ENCODE measurements around the gene PPARA.
A peak's percentile ranks its signal among the peaks of the same experiment; 100 is the strongest.

The PPARA gene

DNA sequence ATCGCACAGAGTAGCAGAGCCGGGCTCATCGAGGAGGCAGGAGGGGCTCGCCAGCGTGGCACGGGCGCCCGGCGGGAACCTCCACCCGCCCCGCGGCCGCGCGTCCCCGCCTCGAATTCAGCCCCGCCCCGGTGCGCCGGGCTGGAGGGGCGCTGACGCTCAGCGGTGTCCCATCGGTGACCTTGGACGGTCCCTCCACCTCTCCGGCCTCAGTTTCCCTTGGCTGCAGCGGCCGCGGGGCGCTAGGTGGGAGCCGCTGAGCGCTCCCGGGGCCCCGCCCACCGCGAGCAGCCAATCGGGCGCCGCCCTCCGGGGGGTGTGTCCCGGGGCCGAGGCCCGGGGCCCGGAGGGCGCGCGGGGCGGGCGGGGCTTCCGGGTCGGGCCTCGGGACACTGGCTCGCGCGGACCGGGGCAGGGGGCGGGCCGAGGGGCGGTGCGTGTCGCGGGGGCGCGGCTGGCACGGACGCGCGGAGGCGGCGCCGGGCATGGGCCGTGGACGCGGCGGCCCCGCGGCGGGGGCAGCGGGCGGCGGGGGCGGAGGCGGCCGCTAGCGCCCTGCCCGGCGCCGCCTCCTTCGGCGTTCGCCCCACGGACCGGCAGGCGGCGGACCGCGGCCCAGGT, at the start of gene PPARA:
Gene PPARA (plus strand): TSS at position 493 of the 621 bp plus-strand sequence. CDS start 47,858 bp downstream, outside the sequence.
- peak within 1 kb of the TSS; percentile 80 for H3K4me3 ChIP-seq (ENCODE audit: low read depth, low read length)
- DNase-seq (ENCODE audit: low read depth) = no peak
- TF ChIP-seq, protein P1, sequence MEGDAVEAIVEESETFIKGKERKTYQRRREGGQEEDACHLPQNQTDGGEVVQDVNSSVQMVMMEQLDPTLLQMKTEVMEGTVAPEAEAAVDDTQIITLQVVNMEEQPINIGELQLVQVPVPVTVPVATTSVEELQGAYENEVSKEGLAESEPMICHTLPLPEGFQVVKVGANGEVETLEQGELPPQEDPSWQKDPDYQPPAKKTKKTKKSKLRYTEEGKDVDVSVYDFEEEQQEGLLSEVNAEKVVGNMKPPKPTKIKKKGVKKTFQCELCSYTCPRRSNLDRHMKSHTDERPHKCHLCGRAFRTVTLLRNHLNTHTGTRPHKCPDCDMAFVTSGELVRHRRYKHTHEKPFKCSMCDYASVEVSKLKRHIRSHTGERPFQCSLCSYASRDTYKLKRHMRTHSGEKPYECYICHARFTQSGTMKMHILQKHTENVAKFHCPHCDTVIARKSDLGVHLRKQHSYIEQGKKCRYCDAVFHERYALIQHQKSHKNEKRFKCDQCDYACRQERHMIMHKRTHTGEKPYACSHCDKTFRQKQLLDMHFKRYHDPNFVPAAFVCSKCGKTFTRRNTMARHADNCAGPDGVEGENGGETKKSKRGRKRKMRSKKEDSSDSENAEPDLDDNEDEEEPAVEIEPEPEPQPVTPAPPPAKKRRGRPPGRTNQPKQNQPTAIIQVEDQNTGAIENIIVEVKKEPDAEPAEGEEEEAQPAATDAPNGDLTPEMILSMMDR (IDR thresholded peaks at IDR 0.05; ENCODE audit: control insufficient read depth, extremely low read depth, insufficient read depth) = no peak

DNA sequence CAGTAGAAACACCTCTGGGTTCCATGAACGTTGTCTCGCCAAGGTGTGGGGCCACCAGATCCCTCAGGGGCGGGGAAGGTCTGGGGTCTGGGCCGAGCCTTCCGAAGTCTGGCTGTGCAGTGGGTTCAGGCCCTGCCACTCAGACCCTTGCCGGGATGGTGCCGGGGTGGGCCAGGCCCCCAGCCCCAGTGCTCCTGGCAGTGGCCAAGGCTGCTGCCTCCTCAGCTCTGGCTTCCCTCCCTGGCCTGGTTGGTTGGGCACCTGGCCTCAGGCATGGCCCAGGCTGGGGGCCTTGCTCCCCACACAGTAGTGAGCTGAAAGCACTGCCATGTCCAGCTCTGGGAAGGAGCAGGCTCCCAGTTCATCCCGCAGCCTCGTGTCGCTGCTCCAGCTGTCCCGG, 48.2 kb upstream of the PPARA start:
- no peak overlapping the region for H3K4me3 ChIP-seq (ENCODE audit: low read depth, low read length)
- TF ChIP-seq, protein P1 (IDR thresholded peaks at IDR 0.05; ENCODE audit: control insufficient read depth, extremely low read depth, insufficient read depth) = no peak
- no peak for DNase-seq (ENCODE audit: low read depth)

DNA sequence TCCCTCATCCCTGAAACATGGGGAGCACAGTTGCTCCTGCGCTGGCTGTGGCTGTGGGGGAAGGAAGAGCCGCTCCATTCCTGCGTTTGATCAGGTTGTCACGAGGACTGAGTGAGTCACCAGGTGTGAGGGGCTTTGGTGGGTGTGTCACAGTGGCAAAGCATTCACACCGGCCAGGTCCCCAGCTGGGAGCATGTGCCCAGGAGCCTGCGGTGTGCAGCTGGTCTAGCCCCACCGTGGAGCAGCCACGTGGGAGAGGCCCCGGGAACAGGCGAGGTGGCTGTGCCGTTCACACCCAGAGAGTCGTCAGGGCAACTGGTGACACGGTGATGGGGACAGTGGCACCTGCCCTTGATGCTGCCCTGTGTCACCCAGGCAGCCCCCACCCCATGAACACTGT, 47.6 kb upstream of the PPARA start:
- TF ChIP-seq, protein P1 (IDR thresholded peaks at IDR 0.05; ENCODE audit: control insufficient read depth, extremely low read depth, insufficient read depth) = no peak
- DNase-seq (ENCODE audit: low read depth) = no peak
- H3K4me3 ChIP-seq (ENCODE audit: low read depth, low read length) = no peak overlapping the region

DNA sequence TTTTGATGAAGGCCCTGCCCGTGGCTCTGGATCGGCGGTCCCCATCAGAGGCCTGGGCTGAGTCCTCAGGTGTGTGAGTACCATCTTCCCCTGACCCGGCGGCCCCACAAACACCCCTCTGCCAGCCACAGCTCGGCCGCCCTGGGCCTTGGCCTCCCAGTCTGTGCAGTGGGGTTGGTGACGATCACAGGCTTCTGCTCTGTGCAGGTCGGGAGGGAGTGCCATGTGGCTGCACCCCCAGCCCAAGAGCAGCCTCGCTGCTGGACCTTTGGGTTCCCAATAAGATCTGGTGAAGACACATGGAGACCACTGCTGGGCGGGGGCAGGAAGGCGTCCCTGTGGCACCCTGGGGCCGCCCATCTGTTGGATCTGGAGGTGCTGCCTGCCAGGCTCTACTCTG, 47.1 kb upstream of the PPARA start:
- DNase-seq (ENCODE audit: low read depth) = no peak
- TF ChIP-seq, protein P1 (IDR thresholded peaks at IDR 0.05; ENCODE audit: control insufficient read depth, extremely low read depth, insufficient read depth) = no peak
- no peak overlapping the region for H3K4me3 ChIP-seq (ENCODE audit: low read depth, low read length)

DNA sequence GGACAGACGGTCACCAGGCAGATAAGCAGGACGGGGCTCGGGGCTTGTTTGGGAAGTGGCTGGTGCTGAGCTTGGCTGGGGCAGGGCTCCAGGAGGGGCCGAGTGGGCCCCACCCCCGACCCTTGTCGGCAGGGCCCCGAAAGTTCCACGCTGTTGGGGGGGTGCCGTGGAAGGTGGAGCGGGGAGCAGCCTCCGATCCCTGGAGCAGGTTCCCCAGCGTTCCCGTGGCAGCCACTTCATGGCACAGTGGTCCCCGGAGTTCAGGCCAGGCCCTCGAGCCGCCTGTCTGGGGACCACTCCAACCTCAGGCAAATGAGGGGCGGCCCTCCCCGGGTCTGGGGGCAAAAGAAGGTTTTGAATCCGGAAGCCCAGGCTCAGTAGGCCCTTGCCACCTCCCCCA, 46.7 kb upstream of the PPARA start:
- H3K4me3 ChIP-seq (ENCODE audit: low read depth, low read length) = no peak overlapping the region
- no peak for DNase-seq (ENCODE audit: low read depth)
- TF ChIP-seq, protein P1 (IDR thresholded peaks at IDR 0.05; ENCODE audit: control insufficient read depth, extremely low read depth, insufficient read depth) = no peak

DNA sequence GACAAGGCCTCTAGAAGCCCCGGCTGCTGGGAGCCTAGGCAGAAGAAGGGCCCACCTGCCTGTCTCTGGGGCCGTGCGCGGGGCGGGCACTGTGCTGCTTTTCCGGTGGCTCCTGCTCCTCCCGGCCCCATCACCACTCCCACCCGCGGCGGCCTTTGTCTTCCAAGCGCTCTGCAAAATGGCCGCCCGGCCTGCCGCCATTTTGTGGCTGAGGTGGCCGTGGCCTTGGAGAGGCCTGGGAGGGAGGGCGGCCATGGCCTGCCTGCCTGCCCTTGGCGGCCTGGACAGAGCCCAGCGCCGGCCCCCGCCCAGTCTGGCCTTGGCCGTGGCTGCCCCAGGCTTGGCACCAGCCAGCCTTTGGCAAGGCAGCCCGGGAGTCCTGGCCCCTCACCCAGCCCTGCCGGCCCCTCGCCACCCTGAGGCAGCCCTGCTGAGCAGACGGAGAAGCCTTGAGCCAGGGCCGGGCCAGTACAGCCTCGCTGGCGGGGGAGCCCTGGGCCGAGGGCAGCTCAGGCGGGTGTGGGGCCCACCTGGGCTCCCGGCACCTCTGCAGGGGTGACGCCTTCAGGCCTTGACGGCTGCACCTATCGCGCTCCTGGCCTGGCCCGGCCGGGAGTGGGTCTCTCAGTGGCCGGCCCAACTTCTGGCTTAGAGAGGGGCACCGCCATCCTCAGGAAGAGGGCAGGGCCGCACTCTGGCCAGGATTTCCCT, 46.0 kb upstream of the PPARA start:
- no peak overlapping the region for H3K4me3 ChIP-seq (ENCODE audit: low read depth, low read length)
- TF ChIP-seq, protein P1 (IDR thresholded peaks at IDR 0.05; ENCODE audit: control insufficient read depth, extremely low read depth, insufficient read depth) = no peak
- DNase-seq (ENCODE audit: low read depth) = no peak
